GM12865 (cell line): Measurements from ENCODE around the gene ADM2.

Source experiments
- DNase-seq: peaks from one replicate; pipeline ENCODE4 v3.0.0; 2010; ENCODE audit warnings: low read depth
- H3K4me3 ChIP-seq: 2 replicates; pipeline ENCODE4 v1.5.1; 2011; ENCODE audit warnings: mild to moderate bottlenecking, low read depth, low read length, control low read depth
- TF ChIP-seq, protein P1 (sequence below): IDR thresholded peaks from 2 replicates; pipeline ENCODE4 v1.5.1; 2011; ENCODE audit warnings: low read length, control low read depth, low read depth, inconsistent platforms; ENCODE audit not compliant: insufficient read depth; ENCODE audit errors: missing control alignments

ADM2 gene

DNA sequence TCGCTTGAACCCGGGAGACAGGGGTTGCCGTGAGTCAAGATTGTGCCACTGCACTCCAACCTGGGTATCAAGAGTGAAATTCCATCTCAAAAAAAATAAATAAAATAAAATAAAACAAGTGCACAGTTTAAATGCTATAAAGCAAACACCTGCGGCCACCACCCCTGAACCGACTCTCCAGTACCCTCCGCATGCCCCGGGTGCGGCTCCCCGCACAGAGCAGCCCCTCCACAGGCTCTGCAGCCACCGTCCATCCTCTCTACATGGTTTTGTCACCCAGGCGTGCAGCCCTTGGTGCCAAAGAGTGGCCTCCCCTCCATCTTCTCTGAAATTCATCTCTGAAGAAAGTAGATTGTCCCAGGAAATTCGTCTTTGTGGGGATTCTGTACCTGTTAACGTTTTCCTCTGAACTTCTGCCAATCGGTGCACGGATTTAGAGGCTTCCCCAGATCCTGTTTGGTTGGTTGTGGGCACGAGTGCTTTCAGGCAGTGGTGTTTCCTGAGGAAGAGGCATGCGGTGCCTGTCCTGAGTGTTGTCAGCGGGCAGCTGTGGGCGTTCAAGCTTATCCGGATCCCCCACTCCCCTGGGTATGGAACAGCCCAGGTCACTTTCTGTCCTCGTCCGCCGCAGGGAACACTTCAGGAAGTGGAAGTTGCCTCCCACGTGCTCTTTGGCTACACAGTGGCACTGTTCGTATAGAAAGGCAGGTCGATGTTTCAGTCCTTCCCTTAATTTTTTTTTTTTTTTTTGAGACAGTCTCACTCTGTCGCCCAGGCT lies 9.4 kb downstream of the ADM2 start:
- no peak for DNase-seq
- no peak overlapping the region for H3K4me3 ChIP-seq
- TF ChIP-seq, protein P1, sequence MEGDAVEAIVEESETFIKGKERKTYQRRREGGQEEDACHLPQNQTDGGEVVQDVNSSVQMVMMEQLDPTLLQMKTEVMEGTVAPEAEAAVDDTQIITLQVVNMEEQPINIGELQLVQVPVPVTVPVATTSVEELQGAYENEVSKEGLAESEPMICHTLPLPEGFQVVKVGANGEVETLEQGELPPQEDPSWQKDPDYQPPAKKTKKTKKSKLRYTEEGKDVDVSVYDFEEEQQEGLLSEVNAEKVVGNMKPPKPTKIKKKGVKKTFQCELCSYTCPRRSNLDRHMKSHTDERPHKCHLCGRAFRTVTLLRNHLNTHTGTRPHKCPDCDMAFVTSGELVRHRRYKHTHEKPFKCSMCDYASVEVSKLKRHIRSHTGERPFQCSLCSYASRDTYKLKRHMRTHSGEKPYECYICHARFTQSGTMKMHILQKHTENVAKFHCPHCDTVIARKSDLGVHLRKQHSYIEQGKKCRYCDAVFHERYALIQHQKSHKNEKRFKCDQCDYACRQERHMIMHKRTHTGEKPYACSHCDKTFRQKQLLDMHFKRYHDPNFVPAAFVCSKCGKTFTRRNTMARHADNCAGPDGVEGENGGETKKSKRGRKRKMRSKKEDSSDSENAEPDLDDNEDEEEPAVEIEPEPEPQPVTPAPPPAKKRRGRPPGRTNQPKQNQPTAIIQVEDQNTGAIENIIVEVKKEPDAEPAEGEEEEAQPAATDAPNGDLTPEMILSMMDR = no peak

DNA sequence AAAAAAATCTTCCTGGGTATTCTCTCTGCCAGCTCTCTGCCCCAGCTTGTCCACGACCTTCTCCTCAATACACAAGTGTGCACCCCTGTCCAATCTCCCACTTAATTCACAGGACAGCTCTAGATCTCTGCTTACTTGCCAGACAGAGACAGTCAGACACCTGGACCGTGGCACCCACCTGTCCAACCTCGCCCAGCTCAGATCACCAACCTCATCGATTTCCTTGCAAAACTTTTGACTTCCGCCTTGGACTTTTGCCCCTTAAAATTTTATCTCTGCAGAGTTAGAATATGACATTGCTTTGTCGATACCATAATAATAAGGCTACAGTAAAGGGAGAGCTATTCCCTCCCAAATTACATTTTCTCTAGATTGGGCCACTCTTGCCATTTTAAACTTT lies 15.8 kb downstream of the ADM2 start:
- DNase-seq = no peak
- TF ChIP-seq, protein P1 = no peak
- no peak overlapping the region for H3K4me3 ChIP-seq

DNA sequence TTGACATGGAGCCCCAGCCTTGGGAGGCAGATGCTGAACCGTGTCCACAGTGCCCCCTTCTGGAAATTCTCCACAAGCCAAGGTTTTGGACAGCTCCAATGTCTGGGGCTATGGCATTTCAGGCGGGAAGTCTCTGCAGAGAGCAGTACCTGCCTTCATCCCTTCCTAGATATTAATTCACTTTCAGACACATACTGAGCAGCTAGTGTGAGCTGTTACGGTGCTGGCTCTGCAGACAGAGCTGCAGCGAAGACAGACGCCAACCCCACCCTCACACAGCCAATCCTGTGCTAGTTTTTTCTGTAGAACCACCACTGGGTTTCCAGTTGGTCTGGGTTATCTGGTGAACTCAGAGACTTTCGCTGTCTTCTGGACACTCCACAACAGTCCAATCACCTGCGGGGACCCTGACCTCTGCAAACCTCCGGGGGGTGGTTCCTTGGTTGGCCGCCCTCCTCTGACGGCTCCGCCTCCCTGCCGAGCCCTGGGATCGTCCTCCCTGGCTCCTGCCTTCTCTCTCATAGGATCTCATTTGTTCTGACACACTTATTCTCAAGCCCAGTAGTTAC lies 17.1 kb downstream of the ADM2 start:
- peak; percentile 74 for DNase-seq
- TF ChIP-seq, protein P1 = peak; percentile 70
- no peak overlapping the region for H3K4me3 ChIP-seq

DNA sequence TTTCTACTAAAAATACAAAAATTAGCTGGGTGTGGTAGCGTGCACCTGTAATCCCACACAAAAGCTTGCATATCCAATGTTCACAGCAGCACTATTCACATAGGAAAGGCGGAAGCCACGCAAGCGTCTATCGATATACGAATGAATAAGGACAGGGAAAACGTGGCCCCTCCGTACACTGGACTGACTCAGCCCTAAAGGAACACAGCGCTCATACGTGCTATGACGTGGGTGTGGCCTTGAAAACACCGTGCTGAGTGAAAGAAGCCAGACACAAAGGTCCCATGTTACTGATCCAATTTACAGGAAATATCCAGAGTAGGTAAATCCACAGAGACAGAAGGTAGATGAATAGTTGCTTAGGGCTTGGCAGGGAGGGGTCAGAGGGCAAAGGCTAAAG lies 19.1 kb downstream of the ADM2 start:
- DNase-seq = no peak
- TF ChIP-seq, protein P1 = no peak
- no peak overlapping the region for H3K4me3 ChIP-seq

DNA sequence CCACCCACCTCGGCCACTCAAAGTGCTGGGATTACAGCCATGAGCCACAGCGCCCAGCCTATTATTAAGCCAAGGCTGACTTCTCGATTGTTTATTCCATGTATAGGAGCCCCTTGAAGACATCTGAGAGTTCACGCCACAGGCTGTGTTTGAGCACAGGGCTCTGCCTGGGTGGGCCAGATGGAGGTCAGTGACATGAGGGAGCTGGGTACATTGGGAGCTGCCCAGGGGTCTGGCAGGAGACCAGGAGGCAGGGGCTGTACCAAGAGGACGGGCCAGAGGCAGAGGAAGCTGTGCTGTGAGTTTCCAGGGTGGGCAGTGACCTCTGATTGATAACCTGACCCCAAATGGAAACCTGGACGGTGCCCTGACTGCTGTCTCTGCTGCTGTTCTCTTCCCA lies 20.8 kb downstream of the ADM2 start:
- no peak overlapping the region for H3K4me3 ChIP-seq
- TF ChIP-seq, protein P1 = no peak
- DNase-seq = no peak

DNA sequence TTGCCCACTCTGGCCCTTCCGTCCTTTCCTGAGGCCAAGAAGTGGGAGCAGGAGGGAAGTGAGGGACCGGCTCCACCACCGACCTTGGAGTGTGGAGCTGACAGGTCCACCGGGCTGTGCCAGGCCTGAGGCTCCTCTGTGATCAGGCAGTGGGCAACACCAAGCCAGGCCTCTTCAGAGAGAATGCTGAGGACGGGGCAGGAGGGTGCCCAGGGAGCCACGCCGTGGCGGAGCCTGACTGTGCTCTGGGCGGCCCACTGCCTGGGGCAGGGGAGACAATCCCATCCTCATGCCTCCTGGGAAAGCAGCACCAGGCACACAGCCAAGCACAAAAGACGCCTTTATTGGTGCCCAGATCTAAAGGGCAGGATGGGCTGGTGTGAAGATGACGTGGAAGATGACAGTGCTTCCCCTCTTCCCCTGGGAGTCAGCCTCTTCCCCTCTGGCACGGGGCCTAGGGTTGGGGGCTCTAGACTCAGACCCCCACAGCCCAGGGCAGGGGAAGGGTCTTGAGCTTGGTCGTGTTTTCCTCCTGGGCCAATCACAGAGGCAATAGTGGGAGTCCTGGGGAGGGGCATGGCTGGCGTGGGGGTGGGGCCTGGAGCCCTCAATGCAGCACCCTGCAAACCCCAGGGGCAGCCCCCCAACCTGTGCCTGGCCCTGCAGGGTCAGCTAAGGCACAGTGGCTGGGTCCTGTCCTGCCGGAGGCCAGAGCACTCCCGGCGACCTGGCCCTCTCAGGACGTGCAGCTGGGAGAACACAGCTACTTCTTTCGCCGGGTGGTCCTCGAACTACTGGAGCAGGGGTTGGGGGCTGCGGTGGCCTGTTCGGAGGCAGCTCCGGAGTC lies 21.5 kb downstream of the ADM2 start:
- H3K4me3 ChIP-seq = no peak overlapping the region
- TF ChIP-seq, protein P1 = no peak
- DNase-seq = no peak
